ENCODE measurements around the gene PPP2R3A.

The PPP2R3A gene

GRCh38 chr3:135994708-135995337 lies 29.3 kb downstream of the PPP2R3A start:
- no peak for TF ChIP-seq NFIC (IDR thresholded peaks at IDR 0.05)
- no peak for TF ChIP-seq CREB1 (IDR thresholded peaks at IDR 0.05; ENCODE audit: low read depth)
- no peak for TF ChIP-seq RAD21 (IDR thresholded peaks at IDR 0.05; ENCODE audit: low read depth)
- TF ChIP-seq EGR1 (IDR thresholded peaks at IDR 0.05): no peak

- no peak for TF ChIP-seq FOXM1 (IDR thresholded peaks at IDR 0.05; ENCODE audit: borderline replicate concordance, low read depth)
- TF ChIP-seq TAF1 (IDR thresholded peaks at IDR 0.05; ENCODE audit: low read depth): no peak
- TF ChIP-seq TCF12 (IDR thresholded peaks at IDR 0.05; ENCODE audit: low read depth): no peak
- no peak for TF ChIP-seq ZBTB7A (IDR thresholded peaks at IDR 0.05; ENCODE audit: low read depth)
- no peak for TF ChIP-seq NFIC (IDR thresholded peaks at IDR 0.05)
- TF ChIP-seq RAD21 (IDR thresholded peaks at IDR 0.05; ENCODE audit: low read depth): no peak
- TF ChIP-seq TEAD4 (IDR thresholded peaks at IDR 0.05): no peak
- TF ChIP-seq REST (IDR thresholded peaks at IDR 0.05; ENCODE audit: low read depth): no peak
- no peak for TF ChIP-seq USF1 (IDR thresholded peaks at IDR 0.05)
- no peak for TF ChIP-seq EGR1 (IDR thresholded peaks at IDR 0.05)
- no peak for TF ChIP-seq EP300 (IDR thresholded peaks at IDR 0.05; ENCODE audit: borderline replicate concordance)
- TF ChIP-seq CREB1 (IDR thresholded peaks at IDR 0.05; ENCODE audit: low read depth): no peak
- TF ChIP-seq YY1 (IDR thresholded peaks at IDR 0.05; ENCODE audit: low read depth): no peak
- no peak for TF ChIP-seq CEBPB (IDR thresholded peaks at IDR 0.05)
- TF ChIP-seq MAX (IDR thresholded peaks at IDR 0.05): no peak
These were observed 30.2 kb downstream of the PPP2R3A start for GRCh38 chr3:135995766-135996165.

- TF ChIP-seq CEBPB (IDR thresholded peaks at IDR 0.05): no peak
- TF ChIP-seq EP300 (IDR thresholded peaks at IDR 0.05; ENCODE audit: borderline replicate concordance): no peak
- no peak for TF ChIP-seq USF1 (IDR thresholded peaks at IDR 0.05)
- no peak for TF ChIP-seq CREB1 (IDR thresholded peaks at IDR 0.05; ENCODE audit: low read depth)
- TF ChIP-seq NFIC (IDR thresholded peaks at IDR 0.05): no peak
- TF ChIP-seq YY1 (IDR thresholded peaks at IDR 0.05; ENCODE audit: low read depth): no peak
- TF ChIP-seq TCF12 (IDR thresholded peaks at IDR 0.05; ENCODE audit: low read depth): no peak
- no peak for TF ChIP-seq RAD21 (IDR thresholded peaks at IDR 0.05; ENCODE audit: low read depth)
- no peak for TF ChIP-seq ZBTB7A (IDR thresholded peaks at IDR 0.05; ENCODE audit: low read depth)
- no peak for TF ChIP-seq REST (IDR thresholded peaks at IDR 0.05; ENCODE audit: low read depth)
These were observed 32.2 kb downstream of the PPP2R3A start for GRCh38 chr3:135997554-135998320.

- TF ChIP-seq YY1 (IDR thresholded peaks at IDR 0.05; ENCODE audit: low read depth): no peak
- TF ChIP-seq TCF12 (IDR thresholded peaks at IDR 0.05; ENCODE audit: low read depth): no peak
- TF ChIP-seq TEAD4 (IDR thresholded peaks at IDR 0.05): peak; percentile 53
- TF ChIP-seq EP300 (IDR thresholded peaks at IDR 0.05; ENCODE audit: borderline replicate concordance): peak; percentile 22; the same call in 1 of the 2 replicates
These were observed 42.7 kb downstream of the PPP2R3A start for GRCh38 chr3:136008221-136008620.

- 0 out of 2 replicates have a peak, but pooled peaks have one; percentile 11 for TF ChIP-seq RAD21 (IDR thresholded peaks at IDR 0.05; ENCODE audit: low read depth)
- no peak for TF ChIP-seq EP300 (IDR thresholded peaks at IDR 0.05; ENCODE audit: borderline replicate concordance)
These were observed 43.4 kb downstream of the PPP2R3A start for GRCh38 chr3:136008732-136009470.

- TF ChIP-seq CEBPB (IDR thresholded peaks at IDR 0.05) (no peak), NFIC (IDR thresholded peaks at IDR 0.05) (no peak)
These were observed 53.3 kb downstream of the PPP2R3A start for GRCh38 chr3:136018876-136019275.

Data from Ishikawa (cell line).